DND-41 (cell line): ENCODE data around the gene ERH.

Experiments
- EZH2 ChIP-seq: IDR thresholded peaks from 3 replicates; pipeline ENCODE4 v1.6.1; 2012; ENCODE audit warnings: borderline replicate concordance, low read depth, mild to moderate bottlenecking, moderate library complexity, low read length, inconsistent platforms; ENCODE audit not compliant: severe bottlenecking
- TF ChIP-seq, protein P1 (sequence below): IDR thresholded peaks from 2 replicates; pipeline ENCODE4 v1.5.1; 2012; ENCODE audit warnings: borderline replicate concordance, low read length, moderate library complexity, mild to moderate bottlenecking; ENCODE audit not compliant: poor library complexity, severe bottlenecking; ENCODE audit errors: extremely low read depth

DNA sequence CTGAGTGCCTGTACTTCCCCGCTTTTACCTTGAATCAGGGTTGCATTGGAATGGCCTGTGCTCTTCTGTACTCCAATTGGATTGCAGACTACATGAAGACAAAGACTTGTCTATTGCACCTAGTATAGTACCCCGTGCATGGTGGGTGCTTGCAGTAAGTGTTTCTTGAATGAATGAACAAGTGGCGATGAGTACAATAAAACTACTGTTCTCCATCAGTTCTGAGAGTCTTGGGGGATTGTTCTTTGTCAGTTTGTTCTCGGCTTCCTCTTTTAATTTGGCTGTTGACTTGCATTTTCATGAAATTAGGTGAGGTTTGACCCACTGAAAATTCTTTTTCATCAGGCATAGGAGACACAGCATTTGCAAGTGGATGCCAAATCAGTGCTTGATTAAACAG is 34.1 kb downstream of the ERH start:
- TF ChIP-seq, protein P1, sequence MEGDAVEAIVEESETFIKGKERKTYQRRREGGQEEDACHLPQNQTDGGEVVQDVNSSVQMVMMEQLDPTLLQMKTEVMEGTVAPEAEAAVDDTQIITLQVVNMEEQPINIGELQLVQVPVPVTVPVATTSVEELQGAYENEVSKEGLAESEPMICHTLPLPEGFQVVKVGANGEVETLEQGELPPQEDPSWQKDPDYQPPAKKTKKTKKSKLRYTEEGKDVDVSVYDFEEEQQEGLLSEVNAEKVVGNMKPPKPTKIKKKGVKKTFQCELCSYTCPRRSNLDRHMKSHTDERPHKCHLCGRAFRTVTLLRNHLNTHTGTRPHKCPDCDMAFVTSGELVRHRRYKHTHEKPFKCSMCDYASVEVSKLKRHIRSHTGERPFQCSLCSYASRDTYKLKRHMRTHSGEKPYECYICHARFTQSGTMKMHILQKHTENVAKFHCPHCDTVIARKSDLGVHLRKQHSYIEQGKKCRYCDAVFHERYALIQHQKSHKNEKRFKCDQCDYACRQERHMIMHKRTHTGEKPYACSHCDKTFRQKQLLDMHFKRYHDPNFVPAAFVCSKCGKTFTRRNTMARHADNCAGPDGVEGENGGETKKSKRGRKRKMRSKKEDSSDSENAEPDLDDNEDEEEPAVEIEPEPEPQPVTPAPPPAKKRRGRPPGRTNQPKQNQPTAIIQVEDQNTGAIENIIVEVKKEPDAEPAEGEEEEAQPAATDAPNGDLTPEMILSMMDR: no peak
- no peak for TF ChIP-seq EZH2
